ENCODE data around the gene RGS17.
"Not testable (repeated sequence)": the region's sequence is repeated elsewhere in the genome, so short reads cannot be mapped to it uniquely, and the experiment has no call there.

The RGS17 gene

DNA sequence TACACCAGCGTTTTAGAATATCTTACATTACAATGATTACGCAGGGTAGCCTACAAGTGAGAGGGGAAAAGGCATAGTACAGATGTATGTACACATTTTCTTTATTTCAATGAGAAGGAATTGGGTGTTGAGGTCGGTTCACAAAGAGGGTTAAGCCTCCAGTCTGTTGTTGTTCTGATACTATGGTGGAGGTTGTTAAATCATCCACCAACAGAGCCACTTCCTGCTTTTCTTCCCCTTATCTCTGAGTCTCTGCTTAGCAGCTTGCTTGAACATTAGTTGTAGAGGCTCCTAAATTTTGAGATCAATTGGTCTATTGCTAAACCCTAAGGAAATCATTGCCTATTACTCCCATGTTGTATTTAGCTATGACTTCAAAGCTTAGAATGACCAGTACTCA lies 7.3 kb downstream of the RGS17 start:
- no peak for DNase-seq

- no peak for DNase-seq
These were observed 9.8 kb downstream of the RGS17 start for GRCh38 chr6:153121311-153121710.

DNA sequence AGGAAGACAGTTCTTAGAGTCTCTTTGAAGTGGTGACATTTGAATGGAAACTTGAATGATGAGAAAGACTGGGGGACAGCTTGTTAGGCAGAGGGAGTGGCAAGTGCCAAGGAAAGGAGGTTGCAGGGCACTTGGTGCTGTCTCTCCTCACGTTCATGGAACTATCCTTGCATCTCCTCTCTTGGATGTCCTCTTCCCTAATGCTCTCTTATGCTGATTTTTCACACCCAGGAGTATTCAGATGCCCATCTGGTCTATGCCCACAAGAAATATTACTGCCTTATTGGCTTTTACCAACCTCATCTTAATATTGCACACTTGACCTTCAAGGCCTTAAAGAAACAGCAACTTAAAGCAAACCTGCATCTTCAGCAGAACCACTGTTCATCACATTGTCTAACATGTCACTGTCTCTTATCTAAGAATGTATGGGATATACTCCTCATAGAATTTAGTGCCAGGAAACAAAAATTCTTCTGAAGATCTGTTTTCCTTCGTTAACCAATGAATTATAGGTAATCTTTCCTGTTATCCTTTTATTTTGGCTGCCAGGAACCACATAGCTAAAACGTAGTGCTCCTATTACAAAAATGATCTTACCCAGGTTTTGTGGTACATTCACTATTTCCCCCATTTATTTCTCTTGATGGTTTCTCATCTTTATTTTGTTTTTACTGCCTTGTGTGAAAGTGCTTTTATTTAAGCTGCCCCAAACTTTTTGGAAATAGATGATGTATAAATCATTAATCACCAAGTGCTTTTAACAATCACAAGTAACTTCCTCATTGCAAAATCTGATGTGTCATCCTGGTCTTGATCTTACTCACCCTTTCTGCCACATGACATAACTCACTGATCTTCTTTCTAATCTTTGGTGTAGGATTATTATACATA lies 12.8 kb downstream of the RGS17 start:
- no peak for DNase-seq

DNA sequence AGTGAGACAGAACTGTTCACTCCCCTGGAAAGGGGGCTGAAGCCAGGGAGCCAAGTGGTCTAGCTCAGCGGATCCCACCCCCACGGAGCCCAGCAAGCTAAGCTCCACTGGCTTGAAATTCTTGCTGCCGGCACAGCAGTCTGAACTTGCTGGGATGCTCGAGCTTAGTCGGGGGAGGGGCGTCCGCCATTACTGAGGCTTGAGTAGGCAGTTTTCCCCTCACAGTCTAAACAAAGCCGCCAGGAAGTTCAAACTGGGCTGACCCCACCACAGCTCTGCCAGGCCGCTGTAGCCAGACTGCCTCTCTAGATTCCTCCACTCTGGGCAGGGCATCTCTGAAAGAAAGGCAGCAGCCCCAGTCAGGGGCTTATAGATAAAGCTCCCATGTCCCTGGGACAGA lies 20.0 kb downstream of the RGS17 start:
- DNase-seq, result not testable (repeated sequence)

GRCh38 chr6:153110612-153111011 lies 20.5 kb downstream of the RGS17 start:
- not testable (repeated sequence) for DNase-seq

DNA sequence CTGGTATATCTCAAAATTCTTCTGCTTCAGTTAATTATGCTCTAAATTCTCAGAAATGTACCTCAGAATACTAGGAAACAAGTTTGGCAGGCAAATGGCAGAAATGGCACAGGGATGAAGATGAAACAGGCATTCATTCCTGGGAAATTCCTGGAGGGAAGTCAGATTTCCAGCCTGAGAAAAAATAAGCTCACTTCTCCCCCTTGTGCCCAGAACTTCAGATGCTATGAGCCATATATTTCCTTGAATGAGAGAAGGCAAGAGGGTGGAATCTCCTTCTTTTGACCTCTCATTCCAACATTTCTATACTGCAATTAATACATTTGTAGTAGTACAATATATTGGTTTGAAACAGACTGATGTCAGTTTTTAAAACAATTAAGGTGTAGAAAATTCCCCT lies 22.8 kb downstream of the RGS17 start:
- DNase-seq, result no peak

GRCh38 chr6:153106021-153106420 lies 25.1 kb downstream of the RGS17 start:
- DNase-seq, result no peak

GRCh38 chr6:153104220-153104619 lies 26.9 kb downstream of the RGS17 start:
- DNase-seq, result no peak

GRCh38 chr6:153103319-153103655 lies 27.8 kb downstream of the RGS17 start:
- no peak for DNase-seq

DNA sequence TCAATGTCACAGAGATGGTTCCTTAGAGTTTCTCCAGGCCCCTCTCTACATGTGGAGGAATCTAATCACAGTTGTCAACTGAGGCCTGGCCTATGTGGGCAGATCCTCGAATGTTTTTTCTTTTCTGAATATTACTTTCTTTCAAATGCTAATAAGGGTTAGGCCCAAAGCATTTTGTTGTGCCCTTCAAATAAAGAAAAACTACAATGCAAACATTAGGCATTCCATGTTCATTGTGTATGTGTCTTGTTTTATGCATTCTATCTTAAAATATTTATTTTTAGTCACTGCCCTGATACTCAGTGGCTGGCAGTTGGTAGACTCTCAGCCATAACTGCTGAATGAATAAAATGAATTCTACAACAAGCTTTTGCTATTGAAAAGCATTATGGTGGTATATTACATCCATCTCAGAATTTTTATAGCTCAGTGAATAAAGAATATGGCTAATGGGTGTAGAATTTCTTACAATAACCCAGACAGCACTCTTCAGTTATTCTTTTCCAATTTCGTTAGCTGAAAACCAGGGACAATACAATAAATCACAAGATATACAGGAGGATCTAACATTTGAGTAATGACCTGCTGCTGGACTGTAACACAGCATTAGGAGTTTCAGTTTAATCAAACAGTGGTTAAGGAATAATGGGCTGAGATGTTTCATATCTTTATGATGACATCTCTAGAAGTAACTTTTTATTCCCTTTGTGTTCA lies 28.3 kb downstream of the RGS17 start:
- no peak for DNase-seq

GRCh38 chr6:153101461-153101860 lies 29.6 kb downstream of the RGS17 start:
- no peak for DNase-seq

- DNase-seq, result no peak
These were observed 31.4 kb downstream of the RGS17 start for GRCh38 chr6:153099636-153100035.

DNA sequence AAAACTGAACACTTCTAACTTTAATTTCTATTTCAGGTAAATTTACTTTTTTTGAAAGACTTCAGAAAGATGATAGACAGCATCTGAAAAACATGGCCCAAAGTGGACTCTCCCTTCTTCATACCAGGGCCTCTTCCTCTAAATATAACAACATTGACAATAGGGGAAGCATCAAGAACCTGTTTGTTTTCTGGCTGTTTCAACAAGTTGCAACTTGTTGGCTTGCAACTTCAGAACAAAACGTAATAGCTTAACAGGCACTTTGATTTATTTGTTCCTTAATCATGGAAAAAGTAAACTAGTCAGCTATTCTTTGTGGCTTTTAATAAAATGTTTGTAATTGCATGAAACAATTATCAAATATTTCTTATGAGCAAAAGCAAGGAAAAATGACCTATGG lies 34.3 kb downstream of the RGS17 start:
- no peak for DNase-seq

- DNase-seq, result no peak
These were observed 35.1 kb downstream of the RGS17 start for GRCh38 chr6:153096031-153096430.

GRCh38 chr6:153092082-153093013 lies 38.7 kb downstream of the RGS17 start:
- DNase-seq, result no peak

DNA sequence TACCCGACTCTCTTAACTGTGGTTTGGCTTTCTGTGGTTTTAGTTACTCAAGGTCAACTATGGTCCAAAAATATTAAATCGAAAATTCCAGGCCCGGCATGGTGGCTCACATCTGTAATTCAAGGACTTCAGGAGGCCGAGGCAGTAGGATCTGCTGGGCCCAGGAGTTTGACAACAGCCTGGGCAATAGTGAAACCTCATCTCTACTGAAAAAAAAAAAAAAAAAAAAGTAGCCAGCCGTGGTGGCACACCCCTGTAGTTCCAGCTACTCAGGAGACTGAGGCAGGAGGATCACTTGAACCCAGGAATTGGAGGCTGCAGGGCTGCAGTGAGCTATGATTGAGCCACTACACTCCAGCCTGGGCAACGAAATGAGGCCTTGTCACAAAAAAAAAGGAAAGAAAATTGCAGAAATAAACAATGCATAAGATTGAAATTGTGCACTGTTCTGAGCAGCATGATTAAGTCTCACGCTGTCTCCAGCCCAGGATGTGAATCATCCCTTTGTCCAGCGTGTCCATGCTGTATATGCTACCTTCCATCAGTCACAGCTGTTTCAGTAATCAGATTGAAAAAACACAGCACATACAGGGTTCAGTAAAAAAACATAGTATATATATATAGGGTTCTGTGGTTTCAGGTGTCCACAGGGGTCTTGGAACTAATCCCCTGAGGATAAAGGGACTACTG lies 40.7 kb downstream of the RGS17 start:
- no peak for DNase-seq

GRCh38 chr6:153088796-153089195 lies 42.3 kb downstream of the RGS17 start:
- no peak for DNase-seq

GRCh38 chr6:153087436-153087835 lies 43.6 kb downstream of the RGS17 start:
- DNase-seq, result no peak

DNA sequence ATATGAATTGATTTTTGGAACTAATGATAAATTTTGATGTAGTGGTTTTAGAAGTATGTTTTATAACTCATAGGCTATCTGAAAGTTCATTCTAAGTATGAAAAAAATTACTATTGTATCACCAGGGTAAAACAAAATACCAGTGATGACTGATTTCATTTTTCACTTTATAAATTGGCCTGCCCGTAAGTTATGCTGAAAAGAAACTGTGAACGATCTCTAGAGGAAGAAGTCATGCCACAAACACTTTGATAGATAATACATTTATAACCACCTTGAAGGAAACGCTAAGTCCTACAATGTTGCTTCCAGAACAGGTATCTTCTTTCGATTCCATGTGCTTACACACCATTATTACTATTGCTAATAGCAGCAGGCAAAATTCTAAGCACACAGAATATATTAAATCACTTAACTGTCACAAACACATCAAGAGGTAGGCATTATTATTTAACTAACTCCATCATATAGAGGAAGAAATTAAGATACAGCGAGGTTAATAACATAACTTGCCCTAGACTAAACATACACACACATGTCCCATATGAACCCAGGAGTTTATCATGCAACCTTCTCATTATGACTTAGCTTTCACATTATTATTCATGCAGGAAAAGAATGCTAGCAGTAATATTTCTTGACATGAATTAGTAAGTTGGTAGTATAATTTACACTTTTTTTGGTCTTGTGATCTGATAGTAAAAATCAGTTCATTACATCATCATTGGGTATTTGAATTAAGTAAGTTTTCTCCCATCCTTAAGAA lies 44.7 kb downstream of the RGS17 start:
- DNase-seq, result no peak

GRCh38 chr6:153085239-153085638 lies 45.8 kb downstream of the RGS17 start:
- no peak for DNase-seq

DNA sequence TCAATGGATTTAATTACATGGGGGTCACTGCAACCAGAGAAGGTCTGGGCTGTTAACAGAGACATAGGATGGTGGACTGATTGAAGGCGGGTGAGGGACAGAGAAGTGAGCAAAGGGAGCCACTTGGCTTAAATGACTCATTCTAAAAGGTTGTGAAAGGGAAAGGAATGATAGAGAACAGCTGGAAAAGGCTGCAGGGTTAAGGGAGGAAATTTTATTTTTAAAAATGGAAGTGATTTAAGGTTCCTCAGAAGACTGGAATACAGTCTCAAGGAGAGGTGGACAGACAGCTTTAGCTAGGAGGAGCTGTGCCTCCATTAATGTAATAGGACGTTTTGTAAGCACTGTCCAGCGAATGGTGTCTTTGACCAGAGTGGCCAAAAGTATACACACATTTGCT lies 46.7 kb downstream of the RGS17 start:
- DNase-seq, result no peak

GRCh38 chr6:153083869-153084268 lies 47.2 kb downstream of the RGS17 start:
- no peak for DNase-seq

Data from NCI-H1048 (cell line).